ENCODE measurements around the gene ALLC.
A peak's percentile ranks its signal among the peaks of the same experiment; 100 is the strongest.
"Not testable (repeated sequence)": the region's sequence is repeated elsewhere in the genome, so short reads cannot be mapped to it uniquely, and the experiment has no call there.

ALLC gene
- 0 to 0.07 (median 0) reads per million in 9 experiments for total RNA-seq

DNA sequence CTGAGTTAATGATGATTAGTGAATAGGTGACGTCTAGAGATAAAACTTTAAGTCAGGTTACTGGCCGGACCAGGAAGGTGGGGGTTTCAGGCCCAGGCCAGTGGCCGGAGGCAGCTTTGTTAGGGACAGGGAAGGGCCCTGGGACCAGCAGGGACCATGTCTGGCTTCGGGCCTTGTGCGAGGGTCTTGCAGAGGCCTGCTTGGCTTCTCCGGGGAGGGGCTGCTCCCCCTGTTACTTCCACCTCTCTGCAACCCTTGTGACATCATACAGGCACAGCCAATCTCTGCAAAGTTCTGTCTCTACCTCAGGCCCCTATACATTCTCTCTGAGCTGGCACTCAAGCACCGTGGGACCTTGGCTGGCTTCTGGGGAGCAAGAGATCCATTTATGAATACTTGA is at the start of gene ALLC:
ALLC (plus strand) TSS at position 320 of the 400 bp plus-strand sequence. CDS start 12,958 bp downstream, outside the sequence.
- H3K9me3 Mint-ChIP-seq = no peaks in the 10 kb centered on the region
- H3K4me3 Mint-ChIP-seq = no peak within 1 kb of the TSS
- ATAC-seq (replicated peaks) (no peak), DNase-seq (no peak)
- no peaks in the 10 kb centered on the region for H3K36me3 Mint-ChIP-seq (ENCODE audit: insufficient read depth)
- H3K4me1 Mint-ChIP-seq (ENCODE audit: low read depth in 2 of 2) = peaks cover 6 to 7% of the 10 kb centered on the region in 2 donors
- H3K27me3 Mint-ChIP-seq = peaks cover 0 to 3% of the 10 kb centered on the region in 2 donors
- peak within 1 kb of the TSS in 1 of 2 donors; percentile 71 for H3K27ac Mint-ChIP-seq

DNA sequence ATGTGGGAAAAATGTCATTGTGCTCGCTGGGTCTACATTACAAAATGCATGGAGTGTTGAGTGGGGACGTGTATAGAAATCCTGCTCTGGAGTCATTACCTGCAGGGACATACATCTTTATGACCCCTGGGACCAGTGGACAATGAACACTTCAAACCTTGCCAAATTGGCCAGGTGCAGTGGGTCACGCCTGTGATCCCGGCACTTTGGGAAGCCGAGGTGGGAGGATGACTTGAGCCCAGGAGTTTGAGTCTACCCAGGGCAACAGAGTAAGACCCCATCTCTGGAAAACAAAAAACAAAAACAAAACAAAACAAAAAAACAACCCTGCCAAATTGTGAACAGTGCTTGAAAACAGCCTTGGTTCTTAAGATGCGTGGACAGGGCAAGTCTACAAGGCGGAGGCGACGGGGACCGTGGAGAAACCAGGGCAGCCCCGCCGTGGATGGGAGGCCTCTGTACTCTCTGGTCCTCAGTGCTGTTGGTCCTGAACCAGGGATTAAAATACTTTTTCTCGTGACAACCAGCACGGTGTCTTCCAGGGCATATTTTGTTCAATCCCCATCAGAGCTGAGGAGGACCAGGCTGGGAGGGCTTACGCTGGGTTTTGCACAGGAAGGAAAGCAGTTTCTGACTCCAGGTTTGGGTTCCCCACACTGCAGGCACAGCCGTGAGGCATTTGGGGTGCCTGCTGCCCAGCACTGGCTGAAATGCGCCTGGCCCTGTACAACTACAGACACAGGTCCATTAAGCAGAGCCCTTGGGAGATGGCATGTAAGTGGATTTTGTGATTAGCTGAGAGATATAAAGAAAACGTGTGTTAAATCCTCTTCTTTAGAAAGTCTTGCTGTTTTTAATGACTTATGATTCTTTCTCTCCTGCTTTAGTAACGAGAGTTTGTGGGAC is 49.4 kb upstream of the ALLC start:
- H3K9me3 Mint-ChIP-seq = no peaks in the 10 kb centered on the region
- H3K4me1 Mint-ChIP-seq (ENCODE audit: low read depth in 2 of 2) = peaks cover 2 to 3% of the 10 kb centered on the region in 2 donors
- no peak overlapping the region for H3K27ac Mint-ChIP-seq
- DNase-seq = no peak
- H3K36me3 Mint-ChIP-seq (ENCODE audit: insufficient read depth) = no peaks in the 10 kb centered on the region
- no peak for ATAC-seq (replicated peaks)
- H3K4me3 Mint-ChIP-seq = no peak overlapping the region
- H3K27me3 Mint-ChIP-seq = peaks cover 12 to 32% of the 10 kb centered on the region in 2 donors

DNA sequence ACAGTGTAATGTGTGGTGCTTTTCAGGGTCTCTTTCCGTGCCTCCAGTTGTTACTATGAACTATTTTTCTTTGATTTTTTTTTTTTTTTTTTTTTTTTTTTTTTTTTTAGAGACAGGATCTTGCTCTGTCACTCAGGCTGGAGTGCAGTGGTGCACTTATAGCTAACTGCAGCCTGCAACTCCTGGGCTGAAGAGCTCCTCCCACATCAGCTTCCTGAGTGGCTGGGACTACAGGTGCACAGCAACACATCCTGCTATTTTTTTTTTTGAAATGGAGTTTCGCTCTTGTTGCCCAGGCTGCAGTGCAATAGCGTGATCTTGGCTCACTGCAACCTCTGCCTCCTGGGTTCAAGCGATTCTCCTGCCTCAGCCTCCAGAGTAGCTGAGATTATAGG is 48.7 kb upstream of the ALLC start:
- peaks cover 12 to 32% of the 10 kb centered on the region in 2 donors for H3K27me3 Mint-ChIP-seq
- not testable (repeated sequence) for ATAC-seq (replicated peaks); H3K9me3 Mint-ChIP-seq; H3K36me3 Mint-ChIP-seq (ENCODE audit: insufficient read depth); H3K27ac Mint-ChIP-seq; H3K4me3 Mint-ChIP-seq; H3K4me1 Mint-ChIP-seq (ENCODE audit: low read depth in 2 of 2); DNase-seq

DNA sequence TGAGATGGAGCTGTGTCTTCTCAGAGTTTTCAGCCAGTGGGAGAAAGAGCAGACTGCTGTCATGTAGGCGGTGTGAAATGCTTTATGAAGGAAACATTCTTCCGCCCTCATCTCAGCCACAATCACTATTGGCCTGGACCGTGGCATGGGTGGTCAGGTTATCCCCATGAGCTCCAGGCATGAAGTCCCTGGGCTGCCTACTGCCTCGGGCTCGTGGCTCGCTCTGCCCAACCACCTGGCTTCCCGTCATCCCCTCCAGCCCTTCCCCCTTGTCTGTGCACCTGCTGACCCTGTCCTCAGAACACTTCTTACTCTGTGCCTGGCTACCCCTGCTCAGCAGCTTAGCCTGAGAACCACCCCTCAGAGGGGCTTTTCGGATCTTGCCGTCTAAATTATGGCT is 47.6 kb upstream of the ALLC start:
- Mint-ChIP-seq H3K9me3 (no peaks in the 10 kb centered on the region), H3K4me3 (no peak overlapping the region), H3K4me1 (ENCODE audit: low read depth in 2 of 2) (no peaks in the 10 kb centered on the region), H3K27ac (no peak overlapping the region), H3K27me3 (peaks cover 12 to 32% of the 10 kb centered on the region in 2 donors), H3K36me3 (ENCODE audit: insufficient read depth) (no peaks in the 10 kb centered on the region)
- no peak for DNase-seq
- no peak for ATAC-seq (replicated peaks)

DNA sequence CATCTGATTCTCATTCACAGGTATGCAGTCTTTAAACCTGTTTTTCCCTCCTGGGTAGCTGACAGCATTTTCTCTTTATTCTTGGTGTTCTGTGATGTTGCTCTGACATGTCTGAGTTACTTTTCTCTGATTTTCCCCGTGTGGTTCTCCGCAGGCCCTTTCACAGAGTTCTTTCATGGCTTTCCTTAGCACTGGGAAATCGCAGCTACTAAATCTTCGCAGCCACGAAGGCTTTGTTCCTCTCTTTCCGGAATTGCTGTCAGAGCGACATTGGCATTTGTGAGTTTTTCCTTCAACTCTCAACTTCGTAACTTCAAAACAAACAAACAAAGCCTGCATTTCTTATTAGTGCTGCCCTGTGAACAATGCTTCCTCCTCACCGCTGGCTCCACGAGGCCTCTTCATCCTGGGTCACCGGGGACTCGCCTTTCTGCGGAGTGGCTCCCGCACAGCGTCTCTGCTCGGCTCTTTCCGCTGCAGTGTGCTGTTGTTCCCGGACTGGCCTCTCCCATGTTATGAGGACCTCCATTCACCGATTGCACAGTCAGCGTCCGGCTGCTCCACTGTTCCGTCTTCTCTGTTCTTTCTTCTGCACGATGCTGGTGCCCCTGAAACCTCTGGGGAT is 47.0 kb upstream of the ALLC start:
- no peak overlapping the region for H3K27ac Mint-ChIP-seq
- no peaks in the 10 kb centered on the region for H3K36me3 Mint-ChIP-seq (ENCODE audit: insufficient read depth)
- ATAC-seq (replicated peaks) (no peak), DNase-seq (no peak)
- no peak overlapping the region for H3K4me3 Mint-ChIP-seq
- no peaks in the 10 kb centered on the region for H3K4me1 Mint-ChIP-seq (ENCODE audit: low read depth in 2 of 2)
- H3K9me3 Mint-ChIP-seq = no peaks in the 10 kb centered on the region
- H3K27me3 Mint-ChIP-seq = peaks cover 12 to 32% of the 10 kb centered on the region in 2 donors

DNA sequence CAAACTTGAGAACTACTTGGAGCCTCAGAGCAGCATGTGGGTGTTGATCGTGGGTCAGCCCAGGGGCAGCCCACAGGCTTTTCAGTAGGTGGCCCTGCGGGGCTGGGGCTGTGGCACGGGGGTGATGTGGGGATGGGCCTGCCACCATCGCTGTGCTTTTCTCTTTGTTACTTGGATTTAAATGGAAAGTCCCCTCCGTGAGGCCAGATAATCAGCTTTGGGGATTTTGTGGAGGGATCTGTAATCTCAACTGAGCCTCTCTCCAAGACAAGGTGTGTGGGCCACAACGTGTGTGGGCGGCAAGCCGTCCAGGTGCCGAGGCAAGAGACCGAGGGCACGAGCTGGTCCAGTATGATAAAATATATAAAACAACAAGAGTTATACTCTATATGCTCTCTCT is 46.4 kb upstream of the ALLC start:
- no peaks in the 10 kb centered on the region for H3K9me3 Mint-ChIP-seq
- no peaks in the 10 kb centered on the region for H3K36me3 Mint-ChIP-seq (ENCODE audit: insufficient read depth)
- H3K27ac Mint-ChIP-seq = no peak overlapping the region
- ATAC-seq (replicated peaks) (no peak), DNase-seq (no peak)
- H3K27me3 Mint-ChIP-seq = peaks cover 12 to 32% of the 10 kb centered on the region in 2 donors
- H3K4me3 Mint-ChIP-seq = no peak overlapping the region
- no peaks in the 10 kb centered on the region for H3K4me1 Mint-ChIP-seq (ENCODE audit: low read depth in 2 of 2)

DNA sequence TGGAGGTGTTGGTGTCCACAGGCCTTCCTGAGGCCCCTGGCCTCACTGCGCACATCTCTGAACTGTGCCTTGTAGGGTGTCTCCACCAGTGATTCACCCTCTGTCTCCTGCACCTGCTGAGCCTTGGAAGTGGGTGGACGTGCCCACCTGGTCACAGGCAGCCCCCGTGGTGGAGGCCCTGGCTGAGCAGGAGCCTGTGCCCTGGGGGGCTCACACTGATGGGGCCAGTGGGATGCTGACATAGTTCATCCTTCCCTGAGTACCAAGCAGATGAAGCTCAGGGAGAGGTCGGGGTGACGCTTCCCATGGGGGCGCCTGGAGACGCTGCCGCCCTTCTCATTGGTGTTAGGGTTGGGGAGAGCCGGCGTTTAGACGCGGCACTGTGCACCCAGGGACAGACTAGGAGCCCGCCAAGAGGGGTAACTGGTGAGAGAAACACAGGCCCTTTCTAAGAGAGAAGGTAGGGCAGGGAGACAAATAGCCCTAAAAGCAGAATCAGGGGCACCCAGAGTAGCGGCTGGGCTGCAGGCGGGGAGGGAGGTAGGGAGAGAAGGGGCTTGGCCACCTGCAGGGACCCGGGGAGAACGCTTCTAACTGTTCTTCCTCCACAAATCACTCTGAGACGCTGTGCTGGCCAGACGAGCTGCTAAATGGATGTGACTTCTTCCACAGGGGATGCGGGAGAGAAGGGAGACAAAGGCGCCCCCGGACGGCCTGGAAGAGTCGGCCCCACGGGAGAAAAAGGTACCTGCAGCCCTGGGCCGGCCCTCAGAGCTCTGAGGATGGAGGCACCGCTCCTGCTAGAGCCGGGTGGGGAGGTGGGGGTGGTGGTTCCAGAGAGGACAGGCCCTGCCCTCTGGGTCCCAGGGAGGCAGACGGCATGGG is 45.1 kb upstream of the ALLC start:
- DNase-seq (no peak), ATAC-seq (replicated peaks) (no peak)
- Mint-ChIP-seq H3K36me3 (ENCODE audit: insufficient read depth) (no peaks in the 10 kb centered on the region), H3K9me3 (no peaks in the 10 kb centered on the region), H3K27ac (no peak overlapping the region), H3K4me1 (ENCODE audit: low read depth in 2 of 2) (no peaks in the 10 kb centered on the region), H3K27me3 (peaks cover 12 to 32% of the 10 kb centered on the region in 2 donors), H3K4me3 (no peak overlapping the region)

DNA sequence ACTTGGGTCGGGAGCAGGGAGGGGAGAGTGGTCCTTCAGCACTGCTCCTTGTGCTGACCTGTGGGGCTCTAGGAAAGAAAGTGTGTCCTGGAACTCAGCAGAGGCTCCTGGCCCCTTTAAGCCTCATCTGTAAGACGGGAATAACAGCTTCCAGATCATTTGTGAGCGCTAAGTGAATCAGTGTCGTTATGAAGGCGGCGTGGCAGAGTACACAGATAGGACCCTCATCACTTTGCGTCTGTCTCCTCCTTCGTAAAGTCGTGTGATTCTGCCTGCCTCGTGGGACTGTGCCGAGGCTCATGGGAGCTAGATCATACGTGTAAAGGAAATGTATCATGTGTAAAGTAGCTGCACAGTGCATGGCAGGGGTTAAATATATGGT is 44.5 kb upstream of the ALLC start:
- Mint-ChIP-seq H3K27ac (no peak overlapping the region), H3K9me3 (no peaks in the 10 kb centered on the region), H3K4me1 (ENCODE audit: low read depth in 2 of 2) (no peaks in the 10 kb centered on the region), H3K36me3 (ENCODE audit: insufficient read depth) (no peaks in the 10 kb centered on the region), H3K4me3 (no peak overlapping the region), H3K27me3 (peaks cover 12 to 32% of the 10 kb centered on the region in 2 donors)
- ATAC-seq (replicated peaks) = no peak
- no peak for DNase-seq

DNA sequence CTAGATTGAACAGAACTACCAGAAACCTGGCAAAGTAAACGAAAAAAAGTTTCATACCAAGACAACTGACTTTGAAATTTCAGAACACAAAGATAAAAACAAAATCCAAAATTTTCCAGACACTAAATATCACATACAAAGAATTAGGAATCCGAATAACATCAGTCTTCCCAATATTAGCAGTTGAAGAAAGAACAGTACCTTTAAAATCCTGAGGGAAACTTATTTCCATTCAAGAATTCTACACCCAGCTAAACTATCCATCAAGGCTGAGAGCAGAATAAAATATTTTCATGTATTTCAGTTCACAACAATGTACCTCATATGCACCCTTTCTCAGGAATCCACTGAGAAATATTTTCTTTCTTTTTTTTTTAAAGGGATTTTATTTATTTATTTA is 43.3 kb upstream of the ALLC start:
- H3K27ac Mint-ChIP-seq; H3K9me3 Mint-ChIP-seq; DNase-seq; H3K4me3 Mint-ChIP-seq; H3K36me3 Mint-ChIP-seq (ENCODE audit: insufficient read depth); ATAC-seq (replicated peaks); H3K4me1 Mint-ChIP-seq (ENCODE audit: low read depth in 2 of 2): not testable (repeated sequence)
- H3K27me3 Mint-ChIP-seq = peaks cover 12 to 32% of the 10 kb centered on the region in 2 donors

DNA sequence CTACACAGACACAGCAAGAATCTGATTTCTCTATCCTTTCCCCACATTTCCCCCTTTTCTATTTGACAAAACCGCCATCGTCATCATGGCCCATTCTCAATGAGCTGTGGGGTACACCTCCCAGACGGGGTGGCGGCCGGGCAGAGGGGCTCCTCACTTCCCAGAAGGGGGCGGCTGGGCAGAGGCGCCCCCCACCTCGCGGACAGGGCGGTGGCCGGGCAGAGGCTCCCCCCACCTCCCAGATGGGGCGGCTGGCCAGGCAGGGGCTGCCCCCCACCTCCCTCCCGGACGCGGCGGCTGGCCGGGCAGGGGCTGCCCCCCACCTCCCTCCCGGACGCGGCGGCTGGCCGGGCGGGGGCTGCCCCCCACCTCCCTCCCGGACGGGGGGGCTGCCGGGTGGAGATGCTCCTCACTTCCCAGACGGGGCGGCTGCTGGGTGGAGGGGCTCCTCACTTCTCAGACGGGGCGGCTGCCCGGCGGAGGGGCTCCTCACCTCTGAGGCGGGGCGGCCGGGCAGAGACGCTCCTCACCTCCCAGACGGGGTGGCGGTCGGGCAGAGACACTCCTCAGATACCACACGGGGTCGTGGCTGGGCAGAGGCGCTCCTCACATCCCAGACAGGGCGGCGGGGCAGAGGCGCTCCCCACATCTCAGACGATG is 42.3 kb upstream of the ALLC start:
- not testable (repeated sequence) for H3K27ac Mint-ChIP-seq; DNase-seq; ATAC-seq (replicated peaks); H3K4me1 Mint-ChIP-seq (ENCODE audit: low read depth in 2 of 2); H3K9me3 Mint-ChIP-seq; H3K36me3 Mint-ChIP-seq (ENCODE audit: insufficient read depth); H3K4me3 Mint-ChIP-seq
- H3K27me3 Mint-ChIP-seq = peaks cover 10 to 26% of the 10 kb centered on the region in 2 donors

DNA sequence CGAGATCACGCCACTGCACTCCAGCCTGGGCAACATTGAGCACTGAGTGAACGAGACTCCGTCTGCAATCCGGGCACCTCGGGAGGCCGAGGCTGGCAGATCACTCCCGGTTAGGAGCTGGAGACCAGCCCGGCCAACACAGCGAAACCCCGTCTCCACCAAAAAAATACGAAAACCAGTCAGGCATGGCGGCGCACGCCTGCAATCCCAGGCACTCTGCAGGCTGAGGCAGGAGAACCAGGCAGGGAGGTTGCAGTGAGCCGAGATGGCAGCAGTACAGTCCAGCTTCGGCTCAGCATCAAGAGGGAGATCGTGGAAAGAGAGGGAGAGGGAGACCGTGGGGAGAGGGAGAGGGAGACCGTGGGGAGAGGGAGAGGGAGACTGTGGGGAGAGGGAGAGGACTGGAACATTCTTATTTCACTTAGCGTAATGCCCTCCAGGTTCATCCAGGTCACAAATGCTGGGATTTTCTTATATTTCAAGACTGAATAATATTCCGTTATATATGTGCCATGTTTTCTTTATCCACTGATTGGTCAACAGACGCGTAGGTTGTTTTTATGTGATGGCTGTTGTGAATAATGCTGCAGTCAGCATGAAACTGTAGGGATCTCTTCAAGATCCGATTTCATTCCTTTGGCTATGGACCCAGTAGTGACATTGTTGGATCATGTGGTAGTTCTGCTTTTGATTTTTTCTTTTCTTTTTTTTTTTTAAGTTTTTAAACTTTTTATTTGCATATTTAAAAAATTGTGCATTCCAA is 41.4 kb upstream of the ALLC start:
- not testable (repeated sequence) for ATAC-seq (replicated peaks); DNase-seq; H3K9me3 Mint-ChIP-seq; H3K36me3 Mint-ChIP-seq (ENCODE audit: insufficient read depth); H3K27ac Mint-ChIP-seq; H3K4me1 Mint-ChIP-seq (ENCODE audit: low read depth in 2 of 2); H3K4me3 Mint-ChIP-seq
- H3K27me3 Mint-ChIP-seq = peaks cover under 1 to 17% of the 10 kb centered on the region in 2 donors

DNA sequence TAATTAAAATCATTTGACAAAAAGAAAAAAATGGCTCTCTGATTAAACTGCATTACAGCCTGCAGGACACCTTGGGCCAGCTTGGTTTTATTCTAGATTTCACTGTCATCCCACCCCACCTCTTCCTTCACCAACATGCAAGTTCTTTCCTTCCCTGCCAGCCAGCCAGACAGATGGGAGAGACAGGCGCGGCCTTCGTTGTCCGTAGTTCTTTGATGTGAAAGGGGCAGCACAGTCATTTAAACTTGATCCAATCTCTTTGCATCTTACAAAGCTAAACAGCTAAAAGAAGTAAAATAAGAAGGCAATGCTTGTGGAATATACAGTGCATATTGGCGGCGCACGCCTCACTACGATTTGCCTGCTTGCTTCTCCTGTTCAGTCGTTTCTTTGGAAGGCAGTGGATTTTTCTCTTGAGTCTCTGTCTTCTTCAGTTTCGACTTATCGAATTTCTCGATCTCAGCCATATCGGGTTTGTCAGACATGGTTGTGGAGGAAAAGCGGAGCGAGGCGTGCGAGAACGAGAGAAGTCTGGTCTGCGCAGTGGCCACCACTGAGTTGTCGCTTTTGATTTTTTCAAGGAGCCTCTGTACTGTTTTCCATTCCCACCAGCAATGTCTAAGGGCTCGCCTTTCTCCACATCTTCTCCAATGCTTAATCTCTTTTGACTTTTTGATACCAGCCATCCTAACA is 40.7 kb upstream of the ALLC start:
- Mint-ChIP-seq H3K9me3 (no peaks in the 10 kb centered on the region), H3K36me3 (ENCODE audit: insufficient read depth) (no peaks in the 10 kb centered on the region), H3K4me1 (ENCODE audit: low read depth in 2 of 2) (no peaks in the 10 kb centered on the region), H3K27me3 (peaks cover 0 to 9% of the 10 kb centered on the region in 2 donors), H3K4me3 (no peak overlapping the region), H3K27ac (no peak overlapping the region)
- no peak for ATAC-seq (replicated peaks)
- no peak for DNase-seq

Measured in effector memory CD8-positive, alpha-beta T cell (primary cell).